ENCODE results near the gene PDS5A. TPM values are rescaled to one million over a fixed set of nuclear protein-coding genes. Genes with fewer than 3 reads are reported as not detected.

PDS5A gene
- total and polyA plus RNA-seq, 12 donors: 12.6 to 36.2 (median 30.9) TPM

DNA sequence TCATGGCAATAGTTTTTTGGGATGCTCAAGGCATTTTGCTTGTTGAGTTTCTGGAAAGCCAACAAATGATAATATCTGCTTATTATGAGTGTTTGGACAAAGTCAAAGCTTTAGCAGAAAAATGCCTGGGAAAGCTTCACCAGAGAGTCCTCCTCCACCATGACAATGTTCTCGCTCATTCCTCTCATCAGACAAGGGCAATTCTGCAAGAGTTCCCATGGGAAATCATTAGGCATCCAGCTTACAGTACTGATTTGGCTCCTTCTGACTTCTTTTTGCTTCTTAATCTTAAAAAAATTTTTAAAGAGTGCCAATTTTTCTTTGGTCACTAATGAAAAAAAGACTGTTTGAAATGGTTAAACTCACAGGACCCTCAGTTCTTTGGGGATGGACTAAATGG, 143.4 kb downstream of the PDS5A start:
- no peak for ATAC-seq

DNA sequence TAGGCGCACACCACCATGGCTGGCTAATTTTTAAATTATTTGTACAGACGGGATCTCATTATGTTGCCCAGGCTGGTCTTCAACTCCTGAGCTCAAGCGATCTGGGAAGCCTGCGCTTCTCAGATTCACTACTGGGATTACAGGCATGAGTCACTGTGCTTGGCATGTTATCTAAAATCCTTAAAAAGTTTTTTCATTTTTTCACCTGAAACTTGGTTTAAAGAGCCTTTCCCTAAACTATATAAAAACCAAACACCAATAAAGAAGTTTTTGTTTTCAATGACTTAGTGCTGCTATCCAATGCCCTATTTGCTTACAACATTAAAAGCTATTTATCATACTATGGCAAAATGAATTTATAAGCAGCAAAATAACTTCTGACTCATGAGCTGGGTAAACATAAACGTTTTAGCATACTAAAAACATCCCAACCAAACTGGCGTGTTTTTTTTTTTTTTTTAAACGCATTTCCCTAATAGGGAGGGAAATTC, 151.9 kb downstream of the PDS5A start:
- TF ChIP-seq, protein P1, sequence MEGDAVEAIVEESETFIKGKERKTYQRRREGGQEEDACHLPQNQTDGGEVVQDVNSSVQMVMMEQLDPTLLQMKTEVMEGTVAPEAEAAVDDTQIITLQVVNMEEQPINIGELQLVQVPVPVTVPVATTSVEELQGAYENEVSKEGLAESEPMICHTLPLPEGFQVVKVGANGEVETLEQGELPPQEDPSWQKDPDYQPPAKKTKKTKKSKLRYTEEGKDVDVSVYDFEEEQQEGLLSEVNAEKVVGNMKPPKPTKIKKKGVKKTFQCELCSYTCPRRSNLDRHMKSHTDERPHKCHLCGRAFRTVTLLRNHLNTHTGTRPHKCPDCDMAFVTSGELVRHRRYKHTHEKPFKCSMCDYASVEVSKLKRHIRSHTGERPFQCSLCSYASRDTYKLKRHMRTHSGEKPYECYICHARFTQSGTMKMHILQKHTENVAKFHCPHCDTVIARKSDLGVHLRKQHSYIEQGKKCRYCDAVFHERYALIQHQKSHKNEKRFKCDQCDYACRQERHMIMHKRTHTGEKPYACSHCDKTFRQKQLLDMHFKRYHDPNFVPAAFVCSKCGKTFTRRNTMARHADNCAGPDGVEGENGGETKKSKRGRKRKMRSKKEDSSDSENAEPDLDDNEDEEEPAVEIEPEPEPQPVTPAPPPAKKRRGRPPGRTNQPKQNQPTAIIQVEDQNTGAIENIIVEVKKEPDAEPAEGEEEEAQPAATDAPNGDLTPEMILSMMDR (IDR thresholded peaks at IDR 0.05): no peak
- intact Hi-C loops (cut with DNase I): loop anchor here in 1 of 10 donors (10.0 kb wide), 1 partner anchor 121 kb away; no protein-coding TSS in a partner anchor
- H3K4me3 ChIP-seq: no peak overlapping the region
- H3K36me3 ChIP-seq: peaks cover 0 to 77% (median 11%) of the 10 kb centered on the region in 9 donors
- DNase-seq (no peak), ATAC-seq (no peak)
- no peak overlapping the region for H3K27ac ChIP-seq
- no peaks in the 10 kb centered on the region for H3K27me3 ChIP-seq
- 80 to 89% methylated on average over 7 of the region's 7 CpGs for WGBS, 2 donors
- peaks cover 0 to 7% (median 0%) of the 10 kb centered on the region in 9 donors for H3K4me1 ChIP-seq
- no peaks in the 10 kb centered on the region for H3K9me3 ChIP-seq

More for the DNA sequence above, 143.4 kb downstream of the PDS5A start:
- Histone ChIP-seq H3K9me3 (no peaks in the 10 kb centered on the region), H3K36me3 (peaks cover 0 to 99% (median 48%) of the 10 kb centered on the region in 9 donors), H3K27ac (no peak overlapping the region), H3K27me3 (no peaks in the 10 kb centered on the region), H3K4me1 (peaks cover 0 to 8% (median 0%) of the 10 kb centered on the region in 9 donors), H3K4me3 (no peak overlapping the region)
- no peak for DNase-seq
- TF ChIP-seq, protein P1 (IDR thresholded peaks at IDR 0.05): no peak
- intact Hi-C loops (cut with DNase I): loop anchor here in 4 of 10 donors (5.0 to 10.0 kb wide), 2 partner anchors 137 to 139 kb away; partner anchors contain the start of gene UBE2K (in 4 of the 4)
- 74 to 87% methylated on average over 1 of the region's 1 CpG for WGBS, 2 donors

DNA sequence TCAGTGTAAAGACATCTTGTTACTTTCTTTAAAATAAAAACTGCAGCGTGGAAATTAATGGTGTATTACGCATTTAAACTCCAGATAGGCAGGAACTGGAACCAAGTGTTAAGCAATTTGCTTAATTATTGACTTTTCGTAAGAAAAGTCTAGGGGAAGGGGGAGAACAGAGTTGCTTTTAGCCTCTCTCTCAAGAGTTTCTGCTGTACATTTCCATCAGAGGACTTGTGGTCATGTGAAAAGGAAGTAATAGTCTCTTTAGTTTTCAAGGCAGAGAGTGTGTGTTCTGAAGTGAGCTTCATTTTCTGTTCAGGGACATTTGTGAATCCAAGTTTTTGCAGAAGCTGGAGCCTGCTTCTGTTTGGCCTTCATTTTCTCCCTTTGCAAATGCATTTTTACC, 152.6 kb downstream of the PDS5A start:
- 89 to 97% methylated on average over 3 of the region's 3 CpGs for WGBS, 2 donors
- ATAC-seq: no peak
- Histone ChIP-seq H3K4me3 (no peak overlapping the region), H3K27ac (no peak overlapping the region), H3K36me3 (peaks cover 0 to 70% (median 6%) of the 10 kb centered on the region in 9 donors), H3K9me3 (no peaks in the 10 kb centered on the region), H3K4me1 (peaks cover 0 to 7% (median 0%) of the 10 kb centered on the region in 9 donors), H3K27me3 (no peaks in the 10 kb centered on the region)
- TF ChIP-seq, protein P1 (IDR thresholded peaks at IDR 0.05): no peak
- DNase-seq: no peak
- intact Hi-C loops (cut with DNase I): loop anchor here in 1 of 10 donors (10.0 kb wide), 1 partner anchor 120 kb away; no protein-coding TSS in a partner anchor

DNA sequence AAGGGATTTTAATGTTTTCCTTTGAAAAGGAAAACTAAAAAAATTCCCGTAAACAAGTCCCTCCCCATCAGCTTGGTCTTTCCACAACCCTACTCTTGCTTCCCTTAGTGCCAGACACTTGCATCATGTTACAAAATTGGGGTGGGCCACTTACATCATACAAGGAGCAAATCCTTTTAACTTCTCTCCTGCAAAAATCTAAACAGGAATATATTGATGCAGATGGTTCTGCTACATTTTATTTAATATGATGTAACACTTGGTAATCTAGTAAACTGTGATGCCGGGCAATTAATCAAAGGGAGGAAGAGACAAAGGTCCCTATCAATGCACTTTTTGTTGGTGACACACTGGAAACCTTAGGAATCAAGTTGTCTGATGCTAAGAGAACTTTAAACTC, 154.5 kb downstream of the PDS5A start:
- Histone ChIP-seq H3K27me3 (no peaks in the 10 kb centered on the region), H3K4me1 (peaks cover 0 to 7% (median 0%) of the 10 kb centered on the region in 9 donors), H3K36me3 (peaks cover 0 to 51% (median 0%) of the 10 kb centered on the region in 9 donors), H3K9me3 (no peaks in the 10 kb centered on the region), H3K27ac (no peak overlapping the region), H3K4me3 (no peak overlapping the region)
- intact Hi-C loops (cut with DNase I): loop anchor here in 1 of 10 donors (10.0 kb wide), 1 partner anchor 118 kb away; no protein-coding TSS in a partner anchor
- TF ChIP-seq, protein P1 (IDR thresholded peaks at IDR 0.05): no peak
- DNase-seq (no peak), ATAC-seq (peak in 2 of 8 donors; percentile 34 to 48)
- WGBS, 2 donors: 63 to 67% methylated on average over 2 of the region's 2 CpGs
